ENCODE results near the gene ARHGAP15.

- TF ChIP-seq CTCF (IDR thresholded peaks at IDR 0.05; ENCODE audit: low read depth, low read length, poor library complexity, severe bottlenecking) = no peak
- no peak for TF ChIP-seq EZH2phosphoT487 (IDR thresholded peaks at IDR 0.05; ENCODE audit: borderline replicate concordance, low read length)
These were observed 168.0 kb downstream of the ARHGAP15 start for GRCh38 chr2:143297182-143297581.
